ENCODE measurements around the gene ZSCAN30.

GRCh38 chr18:35256947-35257346, 33.1 kb downstream of the ZSCAN30 start:
- TF ChIP-seq CTCF (IDR thresholded peaks at IDR 0.05) (no peak), POLR2AphosphoS5 (IDR thresholded peaks at IDR 0.05) (no peak)

Measured in esophagus muscularis mucosa (tissue), 3 donors.